ENCODE measurements around the gene NSD1.

DNA sequence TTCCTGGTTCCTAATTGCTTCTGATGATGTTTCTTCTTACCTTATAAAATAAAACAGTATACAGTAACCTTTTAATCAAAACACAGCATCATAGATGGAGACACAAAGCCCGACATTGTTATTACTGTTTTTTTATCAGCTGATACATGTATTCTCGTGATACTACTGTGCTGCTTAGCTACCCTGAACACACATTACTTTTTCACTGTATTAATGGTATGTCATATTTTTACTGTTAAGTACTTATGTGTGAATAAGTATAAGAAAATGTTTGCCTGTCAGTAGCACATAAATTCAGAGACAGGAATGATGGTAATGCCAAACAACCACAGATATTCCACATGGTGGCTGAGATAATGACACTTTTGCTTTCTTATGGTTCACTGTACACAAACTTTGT is 101.3 kb downstream of the NSD1 start:
- TF ChIP-seq CTCF (conservative IDR thresholded peaks at IDR 0.05; ENCODE audit: low read depth, low read length) (no peak), EZH2phosphoT487 (IDR thresholded peaks at IDR 0.05; ENCODE audit: borderline replicate concordance, low read length) (no peak)
